ENCODE measurements around the gene C1orf185.
"Not testable (repeated sequence)": the region's sequence is repeated elsewhere in the genome, so short reads cannot be mapped to it uniquely, and the experiment has no call there.

C1orf185 gene

GRCh38 chr1:51162560-51162959 is 60.5 kb downstream of the C1orf185 start:
- not testable (repeated sequence) for H3K9me3 Mint-ChIP-seq

GRCh38 chr1:51165540-51165939 is 63.5 kb downstream of the C1orf185 start:
- no peaks in the 10 kb centered on the region for H3K36me3 Mint-ChIP-seq
- CTCF ChIA-PET, result no interaction called here
- no peak overlapping the region for H3K27ac Mint-ChIP-seq
- DNase-seq, result no peak
- H3K9me3 Mint-ChIP-seq, result no peaks in the 10 kb centered on the region
- no peak overlapping the region for H3K4me3 Mint-ChIP-seq
- peaks cover 11% of the 10 kb centered on the region for H3K4me1 Mint-ChIP-seq
- no peaks in the 10 kb centered on the region for H3K27me3 Mint-ChIP-seq

More at GRCh38 chr1:51162560-51162959, 60.5 kb downstream of the C1orf185 start:
- DNase-seq, H3K4me1 Mint-ChIP-seq, H3K27me3 Mint-ChIP-seq, H3K36me3 Mint-ChIP-seq, H3K27ac Mint-ChIP-seq, CTCF ChIA-PET, H3K4me3 Mint-ChIP-seq: not testable (repeated sequence)

- H3K4me3 Mint-ChIP-seq, result no peak overlapping the region
- H3K27me3 Mint-ChIP-seq, result peaks cover 3% of the 10 kb centered on the region
- no peak for DNase-seq
- H3K36me3 Mint-ChIP-seq, result no peaks in the 10 kb centered on the region
- no peaks in the 10 kb centered on the region for H3K9me3 Mint-ChIP-seq
- no peak overlapping the region for H3K27ac Mint-ChIP-seq
- CTCF ChIA-PET, result interaction anchor here (1.0 to 2.1 kb wide), 2 partner anchors 11 to 23 kb away, joined by 3 to 8 read pairs; no protein-coding TSS in a partner anchor
- peaks cover 14% of the 10 kb centered on the region for H3K4me1 Mint-ChIP-seq
Measured at GRCh38 chr1:51168266-51168845, 66.3 kb downstream of the C1orf185 start.

GRCh38 chr1:51168936-51169335 is 66.9 kb downstream of the C1orf185 start:
- no peaks in the 10 kb centered on the region for H3K9me3 Mint-ChIP-seq
- H3K27ac Mint-ChIP-seq, result no peak overlapping the region
- H3K36me3 Mint-ChIP-seq, result no peaks in the 10 kb centered on the region
- CTCF ChIA-PET, result interaction anchor here (1.0 to 2.1 kb wide), 2 partner anchors 11 to 23 kb away, joined by 3 to 8 read pairs; no protein-coding TSS in a partner anchor
- DNase-seq, result no peak
- H3K4me1 Mint-ChIP-seq, result peaks cover 16% of the 10 kb centered on the region
- no peak overlapping the region for H3K4me3 Mint-ChIP-seq
- H3K27me3 Mint-ChIP-seq, result peaks cover 3% of the 10 kb centered on the region

- H3K27me3 Mint-ChIP-seq, result peaks cover 11% of the 10 kb centered on the region
- H3K9me3 Mint-ChIP-seq, result no peaks in the 10 kb centered on the region
- CTCF ChIA-PET, result interaction anchor here (2.1 kb wide), 1 partner anchor 21 kb away, joined by 8 read pairs; no protein-coding TSS in a partner anchor
- no peak overlapping the region for H3K27ac Mint-ChIP-seq
- H3K4me3 Mint-ChIP-seq, result no peak overlapping the region
- H3K4me1 Mint-ChIP-seq, result peaks cover 16% of the 10 kb centered on the region
- DNase-seq, result no peak
- no peaks in the 10 kb centered on the region for H3K36me3 Mint-ChIP-seq
Measured at GRCh38 chr1:51170342-51170741, 68.3 kb downstream of the C1orf185 start.

GRCh38 chr1:51172811-51173210 is 70.8 kb downstream of the C1orf185 start:
- peaks cover 17% of the 10 kb centered on the region for H3K27me3 Mint-ChIP-seq
- no peaks in the 10 kb centered on the region for H3K36me3 Mint-ChIP-seq
- H3K27ac Mint-ChIP-seq, result no peak overlapping the region
- H3K4me1 Mint-ChIP-seq, result peaks cover 16% of the 10 kb centered on the region
- no peak overlapping the region for H3K4me3 Mint-ChIP-seq
- H3K9me3 Mint-ChIP-seq, result no peaks in the 10 kb centered on the region
- DNase-seq, result no peak
- CTCF ChIA-PET, result no interaction called here

- no peaks in the 10 kb centered on the region for H3K36me3 Mint-ChIP-seq
- CTCF ChIA-PET, result interaction anchor here (1.6 kb wide), 1 partner anchor 14 kb away, joined by 4 read pairs; no protein-coding TSS in a partner anchor
- DNase-seq, result no peak
- H3K27me3 Mint-ChIP-seq, result peaks cover 25% of the 10 kb centered on the region
- H3K9me3 Mint-ChIP-seq, result no peaks in the 10 kb centered on the region
- peaks cover 5% of the 10 kb centered on the region for H3K4me1 Mint-ChIP-seq
- no peak overlapping the region for H3K27ac Mint-ChIP-seq
- no peak overlapping the region for H3K4me3 Mint-ChIP-seq
Measured at GRCh38 chr1:51175278-51175677, 73.2 kb downstream of the C1orf185 start.

GRCh38 chr1:51177988-51178387 is 76.0 kb downstream of the C1orf185 start:
- peaks cover 36% of the 10 kb centered on the region for H3K27me3 Mint-ChIP-seq
- not testable (repeated sequence) for DNase-seq, H3K36me3 Mint-ChIP-seq, H3K27ac Mint-ChIP-seq, H3K4me3 Mint-ChIP-seq, H3K4me1 Mint-ChIP-seq, H3K9me3 Mint-ChIP-seq
- CTCF ChIA-PET, result interaction anchor here (0.7 to 1.3 kb wide), 2 partner anchors 11 to 14 kb away, joined by 3 to 4 read pairs; no protein-coding TSS in a partner anchor

GRCh38 chr1:51188230-51188629 is 86.2 kb downstream of the C1orf185 start:
- Mint-ChIP-seq H3K36me3 (no peaks in the 10 kb centered on the region), H3K9me3 (no peaks in the 10 kb centered on the region), H3K4me1 (no peaks in the 10 kb centered on the region), H3K4me3 (no peak overlapping the region), H3K27me3 (peaks cover 11% of the 10 kb centered on the region), H3K27ac (no peak overlapping the region)
- CTCF ChIA-PET, result interaction anchor here (1.0 to 6.6 kb wide), 12 partner anchors 9 to 414 kb away, joined by 3 to 60 read pairs (median 4); partner anchors contain the start of gene CDKN2C
- no peak for DNase-seq

- H3K36me3 Mint-ChIP-seq, result no peaks in the 10 kb centered on the region
- CTCF ChIA-PET, result interaction anchor here (0.6 to 6.6 kb wide), 32 partner anchors 8 to 822 kb away, joined by 3 to 60 read pairs (median 4); partner anchors contain the start of genes CDKN2C and RNF11
- no peak overlapping the region for H3K27ac Mint-ChIP-seq
- H3K27me3 Mint-ChIP-seq, result peaks cover 6% of the 10 kb centered on the region
- no peaks in the 10 kb centered on the region for H3K4me1 Mint-ChIP-seq
- H3K4me3 Mint-ChIP-seq, result no peak overlapping the region
- peak; percentile 62 for DNase-seq
- no peaks in the 10 kb centered on the region for H3K9me3 Mint-ChIP-seq
Measured at GRCh38 chr1:51189421-51190073, 87.5 kb downstream of the C1orf185 start.

- Mint-ChIP-seq H3K27ac (no peak overlapping the region), H3K27me3 (peaks cover 3% of the 10 kb centered on the region), H3K36me3 (no peaks in the 10 kb centered on the region), H3K4me1 (no peaks in the 10 kb centered on the region), H3K9me3 (no peaks in the 10 kb centered on the region), H3K4me3 (no peak overlapping the region)
- CTCF ChIA-PET, result interaction anchor here (0.7 to 6.6 kb wide), 13 partner anchors 21 to 817 kb away, joined by 3 to 60 read pairs (median 4); no protein-coding TSS in a partner anchor
- no peak for DNase-seq
Measured at GRCh38 chr1:51190961-51191360, 88.9 kb downstream of the C1orf185 start.

GRCh38 chr1:51192213-51192843 is 90.3 kb downstream of the C1orf185 start:
- Mint-ChIP-seq H3K4me1 (no peaks in the 10 kb centered on the region), H3K27ac (no peak overlapping the region), H3K4me3 (no peak overlapping the region), H3K9me3 (no peaks in the 10 kb centered on the region), H3K36me3 (no peaks in the 10 kb centered on the region), H3K27me3 (no peaks in the 10 kb centered on the region)
- CTCF ChIA-PET, result interaction anchor here (0.7 to 6.6 kb wide), 20 partner anchors 9 to 889 kb away, joined by 3 to 60 read pairs (median 4); partner anchors contain the start of gene RNF11
- peak; percentile 71 for DNase-seq

GRCh38 chr1:51193564-51193963 is 91.5 kb downstream of the C1orf185 start:
- H3K4me3 Mint-ChIP-seq, result no peak overlapping the region
- H3K9me3 Mint-ChIP-seq, result no peaks in the 10 kb centered on the region
- H3K27ac Mint-ChIP-seq, result no peak overlapping the region
- no peaks in the 10 kb centered on the region for H3K4me1 Mint-ChIP-seq
- H3K27me3 Mint-ChIP-seq, result no peaks in the 10 kb centered on the region
- no peak for DNase-seq
- CTCF ChIA-PET, result interaction anchor here (0.6 to 6.6 kb wide), 10 partner anchors 8 to 419 kb away, joined by 3 to 60 read pairs (median 4); partner anchors contain the start of gene RNF11
- H3K36me3 Mint-ChIP-seq, result no peaks in the 10 kb centered on the region
